AML-193 (cell line): ENCODE results near the gene MPL.

Experiments
- DNase-seq, 2 experiments: peaks; one replicate each; lab custom pipeline; 2025; lab: John Stamatoyannopoulos, UW

Gene MPL

GRCh38 chr1:43337588-43337987 lies at the start of gene MPL:
Gene MPL (plus strand): TSS chr1:43337818. CDS start chr1:43337849, 31 bp downstream.
- no peak for DNase-seq

- DNase-seq: no peak
Observed at GRCh38 chr1:43288058-43288784, 49.4 kb upstream of the MPL start.

GRCh38 chr1:43288785-43289706 lies 48.6 kb upstream of the MPL start:
- DNase-seq: no peak

- DNase-seq: no peak
Observed at GRCh38 chr1:43292216-43292615, 45.4 kb upstream of the MPL start.

GRCh38 chr1:43292679-43293078 lies 44.9 kb upstream of the MPL start:
- DNase-seq: no peak

GRCh38 chr1:43293176-43293575 lies 44.4 kb upstream of the MPL start:
- DNase-seq: no peak

GRCh38 chr1:43293896-43294760 lies 43.5 kb upstream of the MPL start:
- no peak for DNase-seq

GRCh38 chr1:43294761-43295160 lies 42.9 kb upstream of the MPL start:
- DNase-seq: no peak

- DNase-seq: no peak
Observed at GRCh38 chr1:43296207-43296606, 41.4 kb upstream of the MPL start.

GRCh38 chr1:43298055-43298454 lies 39.6 kb upstream of the MPL start:
- DNase-seq: no peak

GRCh38 chr1:43299101-43299500 lies 38.5 kb upstream of the MPL start:
- DNase-seq: no peak

GRCh38 chr1:43300378-43301094 lies 37.1 kb upstream of the MPL start, which contains the start of gene TIE1:
Gene TIE1 (plus strand): TSS chr1:43300982. CDS start chr1:43301072, 90 bp downstream.
- DNase-seq: no peak

GRCh38 chr1:43302201-43302600 lies 35.4 kb upstream of the MPL start:
- DNase-seq: no peak

- DNase-seq: no peak
Observed at GRCh38 chr1:43302721-43303470, 34.7 kb upstream of the MPL start.

GRCh38 chr1:43303471-43304313 lies 33.9 kb upstream of the MPL start:
- DNase-seq: no peak

GRCh38 chr1:43304314-43304681 lies 33.3 kb upstream of the MPL start:
- no peak for DNase-seq

GRCh38 chr1:43304771-43305300 lies 32.8 kb upstream of the MPL start:
- DNase-seq: no peak

GRCh38 chr1:43305461-43305860 lies 32.2 kb upstream of the MPL start:
- DNase-seq: no peak

GRCh38 chr1:43305926-43306687 lies 31.5 kb upstream of the MPL start:
- DNase-seq: no peak
